Measurements from ENCODE around the gene TMEM139.
"Not testable (repeated sequence)": the region's sequence is repeated elsewhere in the genome, so short reads cannot be mapped to it uniquely, and the experiment has no call there.

TMEM139 gene

DNA sequence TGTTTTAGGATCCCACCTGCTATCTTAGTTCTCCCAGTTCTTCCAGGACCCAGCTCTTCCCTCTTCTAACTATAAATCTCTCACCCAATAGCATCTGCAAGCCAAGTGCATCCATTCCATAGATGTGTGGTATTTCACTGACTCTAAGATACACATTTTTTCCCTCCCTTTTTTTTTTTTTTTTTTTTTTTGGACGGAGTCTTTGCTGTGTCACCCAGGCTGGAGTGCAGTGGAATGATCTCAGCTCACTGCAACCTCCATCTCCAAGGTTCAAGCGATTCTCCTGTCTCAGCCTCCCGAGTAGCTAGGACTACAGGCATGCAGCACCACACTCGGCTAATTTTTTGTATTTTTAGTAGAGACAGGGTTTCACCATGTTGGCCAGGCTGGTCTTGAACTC lies 5.1 kb downstream of the TMEM139 start:
- DNase-seq, result not testable (repeated sequence)

DNA sequence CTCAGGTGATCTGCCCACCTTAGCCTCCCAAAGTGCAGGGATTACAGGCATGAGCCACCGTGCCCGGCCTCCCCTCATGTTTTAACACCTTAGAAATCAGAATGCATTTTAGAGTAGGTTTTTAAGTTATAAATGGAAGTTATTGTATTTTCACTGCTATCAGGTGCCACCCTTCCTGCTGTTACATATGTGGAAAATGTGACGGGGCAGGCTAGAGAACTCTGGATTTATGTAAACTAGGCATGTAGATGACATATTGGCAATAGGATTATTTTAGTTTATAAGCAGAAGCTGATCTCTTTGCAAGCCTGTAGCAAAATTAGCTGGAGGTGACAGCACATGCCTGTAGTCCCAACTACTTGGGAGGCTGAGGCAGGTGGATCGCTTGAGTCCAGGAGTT lies 5.5 kb downstream of the TMEM139 start:
- no peak for DNase-seq

DNA sequence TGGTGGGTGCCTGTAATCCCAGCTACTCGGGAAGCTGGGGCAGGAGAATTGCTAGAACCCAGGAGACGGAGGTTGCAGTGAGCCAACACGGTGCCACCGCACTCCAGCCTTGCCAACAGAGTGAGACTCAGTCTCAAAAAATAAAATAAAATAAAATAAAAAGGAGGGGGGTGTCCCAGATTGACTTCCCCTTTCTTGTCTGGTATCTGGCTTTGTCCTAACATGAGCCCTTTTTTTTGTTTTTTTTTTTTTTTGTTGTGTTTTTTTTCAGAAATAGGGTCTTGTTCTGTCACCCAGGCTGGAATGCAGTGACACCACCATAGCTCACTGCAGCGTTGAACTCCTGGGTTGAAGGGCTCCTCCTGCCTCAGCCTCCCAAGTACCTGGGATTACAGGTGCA lies 8.1 kb downstream of the TMEM139 start:
- DNase-seq, result no peak

DNA sequence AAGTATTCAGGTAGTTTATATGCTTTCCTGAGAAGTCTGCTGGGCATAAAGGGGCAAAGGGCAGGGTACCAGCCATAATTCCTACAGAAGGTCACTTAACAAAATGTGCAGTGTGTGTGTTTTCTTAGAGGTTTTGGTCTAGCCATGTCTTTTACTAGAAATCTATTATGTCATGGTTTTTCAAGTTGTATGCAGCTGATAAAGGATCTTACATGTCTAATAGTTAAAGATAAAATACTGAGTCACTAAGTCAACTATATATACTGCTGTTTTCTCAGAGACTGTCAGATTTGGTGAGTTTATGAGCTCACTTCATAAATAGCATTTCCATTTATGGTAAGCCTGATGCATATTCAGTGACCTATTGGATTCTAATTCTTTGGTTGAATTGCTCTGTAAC lies 11.1 kb downstream of the TMEM139 start:
- DNase-seq, result no peak

DNA sequence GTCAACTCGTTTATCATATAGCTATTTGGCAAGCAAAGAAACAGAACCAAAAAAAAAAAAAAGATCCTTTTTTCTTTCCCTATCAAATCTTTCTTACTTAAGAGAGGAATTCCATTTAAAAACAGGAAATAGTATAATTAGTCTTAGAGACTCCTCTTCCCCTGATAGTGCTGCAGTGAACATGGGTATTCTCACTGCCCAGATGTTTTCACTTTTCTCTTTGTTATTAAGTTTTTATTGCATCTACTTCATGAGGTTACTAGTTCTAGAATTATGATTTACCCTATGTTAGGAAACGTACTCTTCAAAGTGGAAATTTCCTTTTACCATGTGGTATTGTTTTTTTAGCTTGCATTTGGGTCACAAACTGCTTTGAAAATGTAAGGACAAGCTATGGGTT lies 11.9 kb downstream of the TMEM139 start:
- DNase-seq, result no peak

DNA sequence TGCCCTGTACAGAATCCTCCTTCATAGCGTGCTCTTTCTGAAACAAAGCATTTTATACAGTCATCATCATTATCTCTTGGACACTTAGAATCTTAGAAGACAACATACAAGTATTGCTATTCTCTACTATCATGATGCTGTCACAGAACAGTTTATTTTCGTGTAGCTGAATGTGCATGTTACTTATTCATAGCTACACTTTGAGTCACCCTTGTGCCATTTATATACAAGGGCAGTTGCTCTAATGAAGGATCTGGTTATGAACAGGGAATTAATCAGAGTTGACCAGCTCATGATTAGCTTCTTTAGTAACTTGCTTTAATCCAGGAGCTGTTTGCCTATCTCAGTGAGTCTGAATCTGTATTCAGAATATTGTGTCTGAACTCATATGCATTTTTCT lies 14.6 kb downstream of the TMEM139 start:
- DNase-seq, result no peak

DNA sequence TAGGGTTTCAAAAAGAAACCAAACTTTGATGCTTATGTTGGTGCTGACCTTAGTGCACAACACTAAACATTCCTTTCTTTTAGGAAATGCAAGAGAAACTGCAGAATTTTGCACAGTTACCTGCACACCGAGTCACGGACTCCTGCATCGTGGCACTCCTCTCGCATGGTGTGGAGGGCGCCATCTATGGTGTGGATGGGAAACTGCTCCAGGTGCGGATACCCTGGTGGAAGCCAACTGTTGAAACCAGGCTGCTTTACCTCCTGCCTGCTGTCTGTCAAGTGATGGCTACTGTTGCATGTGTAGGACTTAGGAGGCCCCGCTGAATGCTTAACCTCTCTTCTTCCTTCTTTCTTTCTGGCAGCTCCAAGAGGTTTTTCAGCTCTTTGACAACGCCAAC lies 15.1 kb downstream of the TMEM139 start:
- no peak for DNase-seq

DNA sequence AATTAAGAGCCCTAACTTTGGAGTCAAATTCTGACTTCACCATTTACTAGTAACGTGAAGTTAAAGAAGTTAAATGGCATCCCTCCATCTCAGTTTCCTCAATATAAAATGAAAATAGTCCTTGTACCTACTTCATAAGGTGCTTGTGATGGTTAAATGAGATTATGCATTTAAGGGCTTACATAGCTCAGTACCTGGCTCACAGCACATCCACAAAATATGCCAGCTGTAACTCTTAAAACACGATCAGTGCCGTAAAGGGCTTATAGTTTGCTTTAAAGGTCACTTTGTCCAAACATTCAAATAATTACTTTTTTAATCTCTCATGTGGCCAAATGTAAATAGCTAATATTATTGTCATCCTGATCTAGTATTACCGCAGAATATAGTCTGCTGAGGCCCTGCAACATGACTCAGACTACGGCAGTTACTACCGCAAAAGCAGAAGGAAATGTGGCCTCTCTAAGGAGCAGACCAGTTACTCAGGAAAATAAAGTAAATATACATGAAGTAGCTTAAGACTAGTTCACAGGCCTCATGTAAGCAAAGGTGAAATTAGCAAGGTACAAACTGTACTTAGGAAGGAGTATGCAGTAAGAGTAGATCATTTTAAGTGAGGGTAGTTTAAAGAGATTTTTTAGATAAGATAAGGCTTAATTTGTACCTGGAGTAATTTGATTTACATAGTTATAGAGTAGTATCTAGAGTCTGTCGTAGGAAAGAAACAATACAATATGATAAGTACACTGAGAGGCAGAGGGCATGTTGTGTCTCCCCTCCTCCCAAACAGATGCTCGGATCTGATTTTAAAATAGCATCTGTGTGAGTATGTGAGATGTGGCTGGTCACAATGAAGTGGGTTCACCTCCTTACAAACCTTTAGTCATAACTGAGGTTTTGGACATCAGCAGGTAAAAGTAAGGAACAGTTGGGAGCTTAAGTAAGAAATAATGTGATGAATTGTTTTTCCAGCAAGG lies 16.5 kb downstream of the TMEM139 start:
- DNase-seq, result no peak

DNA sequence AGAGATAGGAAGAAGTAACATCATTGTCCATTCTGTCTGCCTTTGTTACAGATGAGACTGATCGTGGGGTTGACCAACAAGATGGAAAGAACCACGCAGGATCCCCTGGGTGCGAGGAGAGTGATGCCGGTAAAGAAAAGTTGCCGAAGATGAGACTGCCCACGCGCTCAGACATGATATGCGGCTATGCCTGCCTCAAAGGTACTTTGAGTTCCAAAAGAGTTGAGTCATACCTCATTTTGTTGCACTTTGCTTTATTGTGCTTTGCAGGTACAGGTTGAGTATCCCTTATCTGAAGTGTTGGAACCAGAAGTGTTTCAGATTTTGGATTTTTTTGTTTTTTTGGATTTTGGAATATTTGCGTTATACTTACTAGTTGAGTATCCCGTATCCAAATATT lies 19.0 kb downstream of the TMEM139 start:
- no peak for DNase-seq

DNA sequence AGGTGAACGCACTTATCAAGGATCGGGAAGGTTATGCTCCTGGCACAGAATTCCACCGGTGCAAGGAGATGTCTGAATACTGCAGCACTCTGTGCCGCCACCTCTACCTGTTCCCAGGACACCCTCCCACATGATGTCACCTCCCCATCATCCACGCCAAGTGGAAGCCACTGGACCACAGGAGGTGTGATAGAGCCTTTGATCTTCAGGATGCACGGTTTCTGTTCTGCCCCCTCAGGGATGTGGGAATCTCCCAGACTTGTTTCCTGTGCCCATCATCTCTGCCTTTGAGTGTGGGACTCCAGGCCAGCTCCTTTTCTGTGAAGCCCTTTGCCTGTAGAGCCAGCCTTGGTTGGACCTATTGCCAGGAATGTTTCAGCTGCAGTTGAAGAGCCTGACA lies 20.2 kb downstream of the TMEM139 start:
- DNase-seq, result no peak

DNA sequence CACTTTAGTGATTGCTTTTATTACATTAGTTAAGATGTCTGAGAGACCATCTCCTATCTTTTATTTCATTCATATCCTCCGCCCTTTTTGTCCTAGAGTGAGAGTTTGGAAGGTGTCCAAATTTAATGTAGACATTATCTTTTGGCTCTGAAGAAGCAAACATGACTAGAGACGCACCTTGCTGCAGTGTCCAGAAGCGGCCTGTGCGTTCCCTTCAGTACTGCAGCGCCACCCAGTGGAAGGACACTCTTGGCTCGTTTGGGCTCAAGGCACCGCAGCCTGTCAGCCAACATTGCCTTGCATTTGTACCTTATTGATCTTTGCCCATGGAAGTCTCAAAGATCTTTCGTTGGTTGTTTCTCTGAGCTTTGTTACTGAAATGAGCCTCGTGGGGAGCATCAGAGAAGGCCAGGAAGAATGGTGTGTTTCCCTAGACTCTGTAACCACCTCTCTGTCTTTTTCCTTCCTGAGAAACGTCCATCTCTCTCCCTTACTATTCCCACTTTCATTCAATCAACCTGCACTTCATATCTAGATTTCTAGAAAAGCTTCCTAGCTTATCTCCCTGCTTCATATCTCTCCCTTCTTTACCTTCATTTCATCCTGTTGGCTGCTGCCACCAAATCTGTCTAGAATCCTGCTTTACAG lies 20.8 kb downstream of the TMEM139 start:
- DNase-seq, result no peak

DNA sequence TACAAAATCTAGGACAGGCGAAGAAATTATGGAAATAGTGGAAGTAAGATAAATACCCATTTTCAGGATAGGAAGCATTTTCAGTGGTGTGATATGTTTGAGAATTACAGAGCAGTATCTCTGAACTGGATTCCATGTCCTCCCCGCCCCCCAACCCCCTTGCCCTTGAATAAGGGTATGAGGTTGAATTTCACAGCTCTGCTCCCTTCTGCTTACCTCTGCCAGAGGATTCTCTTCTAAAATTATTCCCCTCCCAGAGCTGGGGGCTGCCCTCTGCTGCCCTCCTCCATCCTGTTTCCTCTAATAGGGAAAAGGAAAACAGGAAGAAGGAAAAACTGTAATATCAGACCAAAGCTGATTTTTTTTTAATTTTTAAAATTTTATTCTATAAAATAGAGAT lies 23.9 kb downstream of the TMEM139 start:
- DNase-seq, result no peak

DNA sequence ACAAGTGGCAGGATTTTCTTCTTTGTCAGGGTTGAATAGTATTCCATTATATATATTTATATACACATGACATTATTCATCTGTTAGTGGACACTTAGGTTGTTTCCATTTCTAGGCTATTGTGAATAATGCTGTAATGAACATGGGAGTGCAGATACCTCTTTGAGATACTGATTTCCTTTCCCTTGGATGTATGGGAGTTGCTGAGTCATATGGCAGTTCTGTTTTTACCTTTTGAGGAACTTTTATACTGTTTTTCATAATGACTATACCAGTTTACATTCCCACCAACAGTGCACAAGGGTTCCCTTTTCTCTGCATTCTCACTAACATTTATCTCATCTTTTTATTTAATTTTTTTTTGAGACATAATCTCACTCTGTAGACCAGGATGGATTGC lies 29.4 kb downstream of the TMEM139 start:
- no peak for DNase-seq

DNA sequence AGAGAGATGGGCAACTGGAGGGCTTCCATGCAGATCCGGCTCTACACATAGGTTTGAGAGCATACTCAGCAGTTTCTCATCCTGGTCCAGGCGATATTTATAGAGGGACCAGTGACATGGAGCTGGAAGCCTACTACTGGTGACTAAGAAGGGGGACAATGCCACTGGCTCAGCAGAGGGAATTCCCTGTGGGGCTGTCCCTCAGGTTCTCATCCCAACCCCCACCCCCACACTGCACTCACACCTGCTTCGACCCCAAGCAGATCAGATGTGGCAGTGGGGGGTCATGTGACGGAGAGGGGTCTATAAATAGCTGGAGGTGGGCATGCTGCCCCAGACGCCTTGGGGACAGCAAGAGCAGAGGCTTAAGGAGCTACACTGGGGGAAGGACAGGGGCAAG lies 31.0 kb downstream of the TMEM139 start, which contains the start of gene CLCN1:
TSS of gene CLCN1 (plus strand) at position 336 of the 400 bp plus-strand sequence. CDS start 102 bp downstream, outside the sequence.
- DNase-seq, result no peak

DNA sequence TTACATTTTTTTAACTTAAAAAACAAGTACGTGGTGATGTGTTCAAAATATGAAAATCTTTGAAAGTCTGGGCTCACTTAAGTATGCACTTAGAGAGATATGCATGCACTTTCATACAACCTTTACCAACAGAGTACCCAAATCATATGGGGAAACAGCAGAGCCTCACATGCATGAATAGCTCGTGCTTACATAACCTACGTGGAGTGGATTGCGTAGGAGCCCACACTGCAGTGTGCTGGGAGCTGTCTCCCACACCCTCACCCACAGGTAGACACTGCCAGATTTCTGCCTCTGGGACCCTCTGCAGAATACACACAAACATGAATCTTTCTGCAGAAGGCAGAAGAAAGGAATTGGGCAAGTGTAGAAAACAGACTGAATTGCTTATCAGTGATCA lies 31.7 kb downstream of the TMEM139 start:
- no peak for DNase-seq

DNA sequence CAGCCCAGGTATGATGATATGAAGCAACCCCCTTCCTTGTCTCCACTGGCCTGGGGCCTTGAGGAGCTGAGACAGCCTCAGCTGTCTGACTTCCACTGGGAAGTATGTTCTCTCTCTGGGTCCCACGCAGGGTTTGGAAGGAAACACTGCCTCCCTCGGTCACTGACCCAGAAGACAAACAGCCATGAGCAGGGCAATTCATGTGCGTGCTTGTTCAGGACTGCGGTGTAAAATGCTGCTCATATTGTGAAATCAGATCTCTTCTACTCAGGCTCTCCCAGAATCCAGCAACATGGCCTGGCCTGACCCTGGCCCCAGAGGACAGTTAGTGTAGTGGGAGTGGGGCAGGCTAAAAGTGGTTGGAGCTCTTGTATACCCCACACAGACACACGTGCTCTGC lies 33.9 kb downstream of the TMEM139 start:
- DNase-seq, result no peak

DNA sequence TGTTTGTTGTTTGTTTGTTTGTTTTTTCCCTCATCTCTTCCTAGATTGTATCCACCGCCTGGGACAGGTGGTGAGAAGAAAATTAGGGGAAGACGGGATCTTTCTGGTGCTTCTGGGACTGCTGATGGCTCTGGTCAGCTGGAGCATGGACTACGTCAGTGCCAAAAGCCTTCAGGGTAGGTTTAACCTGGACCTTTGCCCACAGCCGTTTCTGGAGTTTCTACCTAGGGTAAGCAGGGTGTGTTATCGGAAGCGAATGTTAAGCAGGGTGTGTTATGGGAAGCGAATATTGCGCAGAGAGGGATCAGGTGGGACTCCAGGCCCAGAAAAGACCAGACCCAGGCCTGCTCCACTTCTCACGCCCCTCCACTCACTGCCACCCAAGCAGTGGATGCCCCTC lies 35.9 kb downstream of the TMEM139 start:
- DNase-seq, result no peak

DNA sequence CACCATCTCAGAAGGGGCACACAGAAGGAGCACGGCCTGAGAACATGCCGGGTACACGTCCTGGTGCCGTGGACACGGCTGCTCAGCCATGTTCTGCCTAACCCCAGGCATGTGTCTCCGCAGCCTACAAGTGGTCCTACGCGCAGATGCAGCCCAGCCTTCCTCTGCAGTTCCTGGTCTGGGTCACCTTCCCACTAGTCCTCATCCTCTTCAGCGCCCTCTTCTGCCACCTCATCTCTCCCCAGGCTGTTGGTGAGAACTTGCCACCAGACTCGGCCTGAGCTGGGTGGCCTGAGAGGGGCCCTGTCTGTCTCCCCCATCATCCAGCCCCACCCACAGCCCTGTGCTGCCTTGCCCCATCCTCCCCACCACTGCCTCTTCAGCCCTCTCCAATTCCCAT lies 36.5 kb downstream of the TMEM139 start:
- no peak for DNase-seq

DNA sequence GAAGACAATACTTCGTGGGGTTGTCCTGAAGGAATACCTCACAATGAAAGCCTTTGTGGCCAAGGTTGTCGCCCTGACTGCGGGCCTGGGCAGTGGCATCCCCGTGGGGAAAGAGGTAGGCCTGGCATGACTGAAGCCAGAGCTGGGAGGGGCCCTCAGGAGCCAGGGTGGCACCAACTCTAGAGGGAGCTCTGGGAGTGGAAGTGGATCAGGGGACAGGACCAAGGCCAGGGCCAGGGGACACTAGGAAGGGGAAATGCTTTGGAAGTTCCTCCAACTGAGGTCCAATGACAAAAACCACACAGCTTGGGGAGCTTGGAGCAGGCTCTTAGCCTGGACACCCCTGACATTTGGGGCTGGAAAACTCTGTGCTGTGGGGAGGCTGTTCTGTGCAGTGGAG lies 37.0 kb downstream of the TMEM139 start:
- no peak for DNase-seq

DNA sequence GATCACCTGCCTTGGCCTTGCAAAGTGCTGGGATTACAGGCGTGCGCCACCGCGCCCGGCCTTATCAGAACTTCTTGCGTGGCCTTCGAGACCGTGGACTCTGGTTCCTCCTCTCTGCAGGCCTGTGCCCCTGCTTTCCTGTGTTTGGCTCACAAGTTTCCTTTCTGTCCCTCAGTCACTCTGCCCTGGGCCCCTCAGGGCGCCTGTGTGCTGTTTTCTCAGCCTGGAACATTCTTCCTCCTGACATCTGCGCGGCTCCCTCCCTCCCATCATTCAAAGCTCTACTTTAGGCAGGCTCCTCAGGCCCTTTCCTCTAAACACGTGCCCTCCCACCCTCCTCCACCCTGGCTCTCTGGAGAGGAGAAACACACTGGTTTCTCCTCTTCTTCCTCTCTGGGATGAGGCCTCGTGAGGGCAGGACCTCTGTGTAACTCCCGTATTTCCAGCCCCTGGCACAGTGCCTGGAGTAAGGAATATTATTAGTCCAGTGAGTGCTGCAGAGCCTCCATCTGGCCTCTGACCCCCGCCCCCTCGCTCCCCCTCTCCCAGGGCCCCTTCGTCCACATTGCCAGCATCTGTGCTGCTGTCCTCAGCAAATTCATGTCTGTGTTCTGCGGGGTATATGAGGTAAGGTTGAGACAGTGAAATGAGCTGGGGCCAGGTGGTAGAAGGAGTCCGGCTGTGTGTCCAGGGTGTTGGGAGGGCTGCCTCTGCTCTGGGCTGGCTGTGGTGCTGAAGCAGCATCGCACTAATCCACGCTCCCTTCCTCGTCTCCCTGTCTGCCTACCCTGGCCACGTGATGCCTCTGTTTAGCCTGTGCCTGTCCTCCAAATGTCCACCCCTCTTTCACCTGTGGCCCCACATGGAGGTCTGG lies 38.2 kb downstream of the TMEM139 start:
- DNase-seq, result no peak

DNA sequence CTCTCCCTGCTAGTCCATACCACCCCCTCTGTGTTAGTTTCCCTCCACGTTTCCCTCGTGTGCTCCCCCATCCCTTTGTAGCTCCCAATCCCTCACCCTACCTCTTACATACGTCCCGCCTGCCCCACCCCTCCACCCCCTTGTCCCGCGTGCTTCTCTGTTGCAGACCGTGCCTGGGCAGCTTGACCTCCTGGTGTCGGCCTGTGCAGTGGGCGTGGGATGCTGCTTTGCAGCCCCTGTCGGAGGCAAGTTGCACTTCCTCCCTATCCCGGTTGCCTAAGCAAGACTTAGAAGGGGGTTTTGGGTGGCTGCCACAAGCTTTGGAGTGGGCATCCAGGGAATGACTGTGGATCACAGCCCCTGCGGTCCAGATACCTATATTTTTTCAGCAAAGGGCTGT lies 38.9 kb downstream of the TMEM139 start:
- DNase-seq, result no peak

DNA sequence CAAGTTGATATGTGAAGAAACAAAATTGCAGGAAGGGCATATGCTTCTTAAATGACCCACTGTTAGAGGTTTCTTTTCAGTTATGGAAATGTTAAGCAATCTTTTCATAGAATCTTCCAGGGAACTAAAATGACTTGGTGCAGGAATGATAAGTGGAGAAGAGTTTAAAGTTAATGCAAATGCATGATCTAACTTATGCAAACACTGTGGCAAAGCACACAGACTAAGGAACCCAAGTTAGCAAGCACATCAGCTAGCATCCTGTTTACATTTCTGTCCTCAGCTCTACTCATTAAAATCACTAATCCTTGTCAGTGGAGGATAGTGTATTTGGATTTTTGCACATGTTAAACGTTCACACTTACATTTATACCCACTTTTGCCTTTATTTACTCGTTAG lies 40.5 kb downstream of the TMEM139 start:
- DNase-seq, result no peak

DNA sequence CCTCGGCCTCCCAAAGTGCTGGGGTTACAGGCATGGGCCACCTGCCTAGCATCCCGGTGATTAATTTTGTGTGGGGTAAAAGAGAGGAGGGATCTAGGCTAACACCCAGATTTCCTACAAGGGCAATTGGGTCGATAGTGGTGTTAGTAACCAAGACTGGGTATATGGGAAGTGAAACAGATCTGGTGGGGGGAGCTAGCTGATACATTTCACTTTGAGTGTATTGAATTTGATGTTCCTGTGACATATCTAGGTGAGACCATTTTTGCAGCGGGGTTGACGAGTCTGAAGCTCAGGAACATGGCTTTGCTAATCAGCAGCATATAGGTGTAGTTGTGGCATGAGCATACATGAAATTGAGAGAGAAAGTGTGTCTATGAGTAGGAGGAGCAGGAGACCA lies 43.1 kb downstream of the TMEM139 start:
- no peak for DNase-seq

All from NCI-H1436 (cell line).